ENCODE results near the gene IGFL3.
A peak's percentile ranks its signal among the peaks of the same experiment; 100 is the strongest.

DNA sequence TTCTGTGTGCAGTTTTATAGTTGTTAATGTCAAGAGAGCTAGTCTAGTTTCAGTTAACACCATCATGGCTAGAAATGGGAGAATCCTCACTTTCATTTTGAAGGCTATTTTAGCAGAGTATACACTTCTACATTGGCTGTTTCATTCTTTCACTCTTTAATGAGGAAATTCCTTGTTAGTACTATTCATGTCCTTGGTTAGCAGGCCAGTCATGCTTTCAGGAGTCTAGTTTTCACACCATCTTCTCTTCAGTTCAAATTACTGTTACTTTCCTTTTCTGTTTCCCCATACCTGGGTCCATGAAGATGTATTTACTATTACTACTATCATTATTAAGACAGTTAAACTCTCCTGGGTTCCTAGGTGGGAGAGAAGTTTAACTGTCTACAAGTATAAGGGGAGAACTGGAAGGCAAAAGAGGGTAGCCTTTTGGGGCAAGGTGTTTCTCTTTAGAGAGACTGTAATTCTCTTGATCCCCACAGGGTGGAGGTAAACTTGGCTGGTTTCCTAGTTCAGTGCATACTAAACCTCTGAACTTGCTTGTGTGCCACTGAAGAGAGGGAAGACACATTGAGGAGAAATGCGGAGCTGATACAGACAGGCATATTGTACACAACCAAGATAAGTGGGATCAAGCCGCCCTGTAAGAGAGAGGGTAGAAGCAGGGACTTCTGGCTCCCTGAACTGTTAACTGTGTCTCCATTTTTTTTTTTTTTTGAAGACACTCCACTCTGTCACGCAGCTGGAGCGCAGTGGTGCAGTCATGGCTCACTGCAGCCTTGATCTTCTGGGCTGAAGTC lies 42.4 kb downstream of the IGFL3 start:
- TF ChIP-seq, protein P1, sequence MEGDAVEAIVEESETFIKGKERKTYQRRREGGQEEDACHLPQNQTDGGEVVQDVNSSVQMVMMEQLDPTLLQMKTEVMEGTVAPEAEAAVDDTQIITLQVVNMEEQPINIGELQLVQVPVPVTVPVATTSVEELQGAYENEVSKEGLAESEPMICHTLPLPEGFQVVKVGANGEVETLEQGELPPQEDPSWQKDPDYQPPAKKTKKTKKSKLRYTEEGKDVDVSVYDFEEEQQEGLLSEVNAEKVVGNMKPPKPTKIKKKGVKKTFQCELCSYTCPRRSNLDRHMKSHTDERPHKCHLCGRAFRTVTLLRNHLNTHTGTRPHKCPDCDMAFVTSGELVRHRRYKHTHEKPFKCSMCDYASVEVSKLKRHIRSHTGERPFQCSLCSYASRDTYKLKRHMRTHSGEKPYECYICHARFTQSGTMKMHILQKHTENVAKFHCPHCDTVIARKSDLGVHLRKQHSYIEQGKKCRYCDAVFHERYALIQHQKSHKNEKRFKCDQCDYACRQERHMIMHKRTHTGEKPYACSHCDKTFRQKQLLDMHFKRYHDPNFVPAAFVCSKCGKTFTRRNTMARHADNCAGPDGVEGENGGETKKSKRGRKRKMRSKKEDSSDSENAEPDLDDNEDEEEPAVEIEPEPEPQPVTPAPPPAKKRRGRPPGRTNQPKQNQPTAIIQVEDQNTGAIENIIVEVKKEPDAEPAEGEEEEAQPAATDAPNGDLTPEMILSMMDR (IDR thresholded peaks at IDR 0.05) = peak; percentile 51 to 72 (median 64)
- peak; percentile 70 for TF ChIP-seq POLR2AphosphoS5 (IDR thresholded peaks at IDR 0.05)

All from gastroesophageal sphincter (tissue), 3 donors.